ENCODE measurements around the gene SYTL3. TPM values are rescaled to one million over a fixed set of nuclear protein-coding genes. Genes with fewer than 3 reads are reported as not detected.
A peak's percentile ranks its signal among the peaks of the same experiment; 100 is the strongest.

The SYTL3 gene
- total and polyA plus RNA-seq, 7 donors = 1.7 to 17.3 (median 4.1) TPM

DNA sequence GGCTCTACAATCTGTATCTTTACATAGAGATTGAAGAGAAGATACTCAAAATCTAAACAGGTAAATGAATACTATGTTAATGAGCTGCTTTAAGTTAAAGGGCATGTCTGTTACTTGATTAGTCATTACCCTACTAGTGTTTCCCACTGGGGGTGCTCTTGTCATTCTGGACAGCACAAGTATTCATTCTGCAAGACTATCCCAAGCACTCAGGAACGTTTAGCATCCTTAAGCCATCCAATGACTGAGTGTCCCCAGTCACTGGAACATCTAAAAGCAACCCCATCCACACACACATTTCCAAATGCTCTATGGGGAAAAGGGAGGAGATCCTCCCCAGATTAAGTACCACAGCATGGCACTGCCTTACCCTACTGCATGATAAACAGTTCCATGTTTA is 143.6 kb downstream of the SYTL3 start:
- ATAC-seq (peak in 3 of 4 donors; percentile 79 to 85 (median 80)), DNase-seq (no peak)
- H3K9me3 ChIP-seq = no peaks in the 10 kb centered on the region
- intact Hi-C loops (cut with DNase I) = no loop called here
- H3K4me3 ChIP-seq = no peak overlapping the region
- peaks cover 0 to 6% of the 10 kb centered on the region in 2 donors for H3K36me3 ChIP-seq (ENCODE audit: insufficient read depth in 1 of 2, low read depth in 1 of 2)
- H3K27ac ChIP-seq = no peak overlapping the region
- peaks cover 7% of the 10 kb centered on the region for H3K4me1 ChIP-seq
- WGBS, 3 donors = 15 to 16% (median 15%) methylated on average over 1 of the region's 1 CpG
- TF ChIP-seq, protein P1, sequence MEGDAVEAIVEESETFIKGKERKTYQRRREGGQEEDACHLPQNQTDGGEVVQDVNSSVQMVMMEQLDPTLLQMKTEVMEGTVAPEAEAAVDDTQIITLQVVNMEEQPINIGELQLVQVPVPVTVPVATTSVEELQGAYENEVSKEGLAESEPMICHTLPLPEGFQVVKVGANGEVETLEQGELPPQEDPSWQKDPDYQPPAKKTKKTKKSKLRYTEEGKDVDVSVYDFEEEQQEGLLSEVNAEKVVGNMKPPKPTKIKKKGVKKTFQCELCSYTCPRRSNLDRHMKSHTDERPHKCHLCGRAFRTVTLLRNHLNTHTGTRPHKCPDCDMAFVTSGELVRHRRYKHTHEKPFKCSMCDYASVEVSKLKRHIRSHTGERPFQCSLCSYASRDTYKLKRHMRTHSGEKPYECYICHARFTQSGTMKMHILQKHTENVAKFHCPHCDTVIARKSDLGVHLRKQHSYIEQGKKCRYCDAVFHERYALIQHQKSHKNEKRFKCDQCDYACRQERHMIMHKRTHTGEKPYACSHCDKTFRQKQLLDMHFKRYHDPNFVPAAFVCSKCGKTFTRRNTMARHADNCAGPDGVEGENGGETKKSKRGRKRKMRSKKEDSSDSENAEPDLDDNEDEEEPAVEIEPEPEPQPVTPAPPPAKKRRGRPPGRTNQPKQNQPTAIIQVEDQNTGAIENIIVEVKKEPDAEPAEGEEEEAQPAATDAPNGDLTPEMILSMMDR (IDR thresholded peaks at IDR 0.05) = peak; percentile 31
- H3K27me3 ChIP-seq (ENCODE audit: insufficient read depth in 3 of 3, low read length in 2 of 3) = no peaks in the 10 kb centered on the region

DNA sequence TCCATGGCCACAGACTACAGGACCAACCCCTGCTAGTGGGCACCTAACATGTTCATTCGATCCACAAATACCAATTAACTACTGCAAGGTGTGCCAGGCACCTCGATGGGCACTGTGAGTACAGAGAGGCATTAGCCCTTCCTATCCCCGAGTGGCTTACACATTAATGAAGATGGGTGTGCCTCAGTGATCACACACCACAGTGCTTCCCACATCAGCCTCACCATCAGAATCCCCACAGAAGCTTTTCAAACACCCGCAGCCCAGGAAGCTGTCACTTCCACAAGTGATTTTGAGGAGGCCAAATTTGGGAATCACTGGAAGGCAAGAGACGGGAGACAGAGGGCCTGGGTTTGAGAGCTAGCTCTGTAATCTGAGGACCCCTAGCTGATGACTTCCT is 145.7 kb downstream of the SYTL3 start:
- Histone ChIP-seq H3K4me3 (no peak overlapping the region), H3K9me3 (no peaks in the 10 kb centered on the region), H3K27me3 (ENCODE audit: insufficient read depth in 3 of 3, low read length in 2 of 3) (no peaks in the 10 kb centered on the region), H3K4me1 (peaks cover 16% of the 10 kb centered on the region), H3K27ac (no peak overlapping the region), H3K36me3 (ENCODE audit: insufficient read depth in 1 of 2, low read depth in 1 of 2) (no peaks in the 10 kb centered on the region)
- WGBS, 3 donors = 93 to 99% (median 96%) methylated on average over 5 of the region's 5 CpGs
- ATAC-seq (no peak), DNase-seq (no peak)
- TF ChIP-seq, protein P1 (IDR thresholded peaks at IDR 0.05) = no peak
- intact Hi-C loops (cut with DNase I) = no loop called here

DNA sequence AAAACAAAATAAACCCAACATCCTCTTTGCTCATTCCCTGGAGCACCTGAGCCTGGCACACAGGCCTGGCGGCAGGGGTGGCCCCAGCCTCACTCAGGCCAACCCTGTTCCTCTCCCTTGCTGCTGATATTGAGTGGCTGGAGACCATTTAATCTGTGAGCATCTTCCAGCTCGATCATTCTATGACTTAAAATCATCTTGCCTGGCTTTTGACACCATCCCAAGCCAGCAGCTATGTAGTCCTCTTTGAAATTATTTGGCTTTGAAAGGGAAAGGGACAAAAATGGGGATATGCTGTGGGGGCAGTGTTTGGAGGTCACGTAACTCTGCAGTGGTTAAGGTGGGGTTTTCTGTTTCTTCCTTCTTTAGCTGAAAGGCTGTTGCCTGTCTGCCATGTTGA is 146.5 kb downstream of the SYTL3 start:
- DNase-seq (no peak), ATAC-seq (no peak)
- H3K9me3 ChIP-seq = no peaks in the 10 kb centered on the region
- 80 to 98% (median 94%) methylated on average over 3 of the region's 3 CpGs for WGBS, 3 donors
- H3K36me3 ChIP-seq (ENCODE audit: insufficient read depth in 1 of 2, low read depth in 1 of 2) = no peaks in the 10 kb centered on the region
- H3K4me3 ChIP-seq = no peak overlapping the region
- intact Hi-C loops (cut with DNase I) = no loop called here
- H3K27ac ChIP-seq = no peak overlapping the region
- H3K27me3 ChIP-seq (ENCODE audit: insufficient read depth in 3 of 3, low read length in 2 of 3) = no peaks in the 10 kb centered on the region
- peaks cover 16% of the 10 kb centered on the region for H3K4me1 ChIP-seq
- TF ChIP-seq, protein P1 (IDR thresholded peaks at IDR 0.05) = no peak

DNA sequence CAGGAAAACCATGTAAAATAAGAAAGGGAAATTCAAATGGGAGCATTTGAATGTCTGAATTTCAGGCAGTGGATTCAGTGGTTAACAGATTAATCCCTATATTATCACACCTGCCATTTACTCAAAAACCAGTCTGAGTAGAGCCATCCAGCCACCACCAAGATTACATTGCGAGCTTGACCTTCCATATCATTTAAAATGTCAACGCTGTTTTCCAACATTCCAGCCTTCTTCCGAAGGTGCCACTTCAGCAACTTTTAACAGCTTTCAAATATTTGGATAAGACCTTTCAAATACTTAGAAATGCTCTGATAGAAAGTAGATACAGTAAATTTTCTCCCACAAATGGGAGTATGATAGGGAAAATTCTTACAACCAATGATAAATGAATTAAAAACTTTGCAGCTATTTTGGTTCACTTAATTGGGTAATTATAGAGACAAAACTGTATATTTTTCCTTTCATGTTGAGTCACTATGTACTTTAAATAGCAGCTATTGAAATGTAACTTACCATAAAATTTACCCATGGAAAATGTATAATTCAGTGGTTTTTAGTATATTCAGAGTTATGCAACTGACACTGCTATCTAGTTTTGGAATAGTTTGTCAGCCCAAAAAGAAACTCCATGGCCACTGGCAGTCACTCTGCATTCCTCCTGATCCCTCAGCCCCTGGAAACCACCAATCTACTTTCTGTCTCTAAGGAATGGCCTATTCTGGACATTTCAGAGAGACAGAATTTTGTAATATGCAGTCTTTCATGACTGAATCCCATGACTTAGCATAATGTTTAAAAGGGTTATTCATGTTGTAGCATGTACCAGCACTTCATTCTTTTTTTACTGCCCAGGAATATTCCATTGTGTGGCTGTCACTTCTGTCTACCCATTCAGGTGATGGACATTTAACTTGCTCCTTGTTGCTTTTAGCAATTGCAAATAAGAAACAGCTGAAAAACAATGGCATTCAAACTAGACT is 147.8 kb downstream of the SYTL3 start:
- intact Hi-C loops (cut with DNase I) = no loop called here
- peaks cover 16% of the 10 kb centered on the region for H3K4me1 ChIP-seq
- H3K4me3 ChIP-seq = no peak overlapping the region
- 65 to 70% (median 70%) methylated on average over 3 of the region's 3 CpGs for WGBS, 3 donors
- no peaks in the 10 kb centered on the region for H3K27me3 ChIP-seq (ENCODE audit: insufficient read depth in 3 of 3, low read length in 2 of 3)
- no peak for ATAC-seq
- TF ChIP-seq, protein P1 (IDR thresholded peaks at IDR 0.05) = no peak
- H3K27ac ChIP-seq = no peak overlapping the region
- no peaks in the 10 kb centered on the region for H3K9me3 ChIP-seq
- no peaks in the 10 kb centered on the region for H3K36me3 ChIP-seq (ENCODE audit: insufficient read depth in 1 of 2, low read depth in 1 of 2)
- no peak for DNase-seq

All from psoas muscle (tissue), 8 donors.